ENCODE measurements around the gene NDUFS6. TPM values are rescaled to one million over a fixed set of nuclear protein-coding genes. Genes with fewer than 3 reads are reported as not detected.

NDUFS6 gene
- total and polyA plus RNA-seq, 2 of the 4 experiments (the other 2 are of a cell fraction), result 10.4 to 69.0 TPM

- POLR2A ChIA-PET (ENCODE audit: unreplicated experiment), result no interaction called here
These were observed 4.7 kb upstream of the NDUFS6 start for GRCh38 chr5:1796371-1797102.

More at GRCh38 chr5:1796371-1797102, 4.7 kb upstream of the NDUFS6 start:
- Histone ChIP-seq H3K4me2 (ENCODE audit: low read depth, low read length) (no peak overlapping the region), H3K4me1 (ENCODE audit: control insufficient read depth, insufficient read depth, low read length) (peaks cover 28% of the 10 kb centered on the region), H3K36me3 (ENCODE audit: control insufficient read depth, insufficient read depth, low read length) (peaks cover 26% of the 10 kb centered on the region), H4K91ac (ENCODE audit: insufficient read depth, low read depth, low read length) (no peak overlapping the region), H2BK15ac (ENCODE audit: low read depth, low read length) (no peak overlapping the region), H2BK120ac (ENCODE audit: low read depth, low read length) (no peak overlapping the region), H3K14ac (replicated peaks; ENCODE audit: low read depth, low read length) (no peak overlapping the region), H3K4ac (ENCODE audit: low read depth, low read length) (peak overlapping the region; percentile 6; the same call in 1 of the 2 replicates), H2BK20ac (ENCODE audit: low read depth, low read length) (no peak overlapping the region), H3K56ac (ENCODE audit: extremely low read depth, insufficient read depth, low read length) (no peak overlapping the region), H4K5ac (ENCODE audit: low read depth, low read length) (no peak overlapping the region), H3K23ac (ENCODE audit: low read depth, low read length) (no peak overlapping the region), H4K8ac (ENCODE audit: low read depth in 2 of 2, low read length in 2 of 2) (no peak overlapping the region), H2AK5ac (ENCODE audit: low read depth, low read length) (peak overlapping the region; percentile 76; the same call in 1 of the 2 replicates), H2AK9ac (replicated peaks; ENCODE audit: low read depth, low read length, poor library complexity) (peak overlapping the region; percentile 59), H3K4me3 (ENCODE audit: insufficient read depth, low read depth, low read length) (no peak overlapping the region), H2BK5ac (ENCODE audit: low read depth, low read length, poor library complexity, severe bottlenecking) (peak overlapping the region; percentile 30), H3K9me1 (ENCODE audit: insufficient read depth, low read length) (peaks cover 15% of the 10 kb centered on the region), H3K18ac (ENCODE audit: low read depth, low read length) (no peak overlapping the region), H3K27me3 (ENCODE audit: control insufficient read depth, insufficient read depth, low read length) (no peaks in the 10 kb centered on the region), H3K9me3 (ENCODE audit: control insufficient read depth, insufficient read depth, low read length) (no peaks in the 10 kb centered on the region), H3K9ac (ENCODE audit: low read depth, low read length) (no peak overlapping the region), H3K27ac (ENCODE audit: insufficient read depth, low read length) (no peak overlapping the region), H4K20me1 (ENCODE audit: insufficient read depth, low read length) (0 out of 2 replicates have a peak, but pooled peaks cover 5% of the 10 kb centered on the region), H2AFZ (replicated peaks; ENCODE audit: low read length, poor library complexity) (no peak overlapping the region), H3K79me1 (ENCODE audit: low read depth in 1 of 2, low read length in 2 of 2) (peaks cover 25 to 77% of the 10 kb centered on the region in 2 experiments; a peak in 3 of 4 replicates)
- DNase-seq (no peak), ATAC-seq (ENCODE audit: low read depth) (no peak)
- TF ChIP-seq CTCF (conservative IDR thresholded peaks at IDR 0.05; ENCODE audit: low read depth, low read length) (no peak), MAZ (IDR thresholded peaks at IDR 0.05; ENCODE audit: borderline replicate concordance, low read depth, low read length) (no peak), RCOR1 (IDR thresholded peaks at IDR 0.05; ENCODE audit: insufficient replicate concordance, low read length) (no peak), RAD21 (IDR thresholded peaks at IDR 0.05; ENCODE audit: low read length) (no peak), FOS (IDR thresholded peaks at IDR 0.05; ENCODE audit: low read depth, low read length) (no peak), POLR2A (IDR thresholded peaks at IDR 0.05; ENCODE audit: low read depth, low read length) (no peak), RFX5 (IDR thresholded peaks at IDR 0.05; ENCODE audit: low read depth, low read length) (no peak)
- intact Hi-C loops (cut with micrococcal nuclease), result no loop called here
- dilution Hi-C loops (cut with HindIII; ENCODE audit: low sequenced_read_pairs, unreplicated experiment), result no loop called here
- CTCF ChIA-PET, result no interaction called here
- in situ Hi-C loops (cut with MboI; ENCODE audit: low sequenced_read_pairs), result loop anchor here (25.0 kb wide), 1 partner anchor 834 kb away; no protein-coding TSS in a partner anchor
- 88% methylated on average over 13 of the region's 21 CpGs; no CpG with 5 or more reads in 1 of the 2 experiments for WGBS, 2 experiments (ENCODE audit: extremely low coverage in 2 of 2, insufficient read length in 1 of 2)
- BruUV-seq (replicated peaks), result no TSS peak

Data from IMR-90 (cell line).